GM21360 (cell line): ENCODE data around the gene TRIM51G.
"Not testable (repeated sequence)": the region's sequence is repeated elsewhere in the genome, so short reads cannot be mapped to it uniquely, and the experiment has no call there.

Source experiments
- ATAC-seq: cut with Tn5 transposase; IDR thresholded peaks from one replicate; pipeline ENCODE4 v1.9.1; 2021; ENCODE audit warnings: mild to moderate bottlenecking, moderate library complexity; ENCODE audit not compliant: unreplicated experiment

Gene TRIM51G

GRCh38 chr11:48983785-48984184 is at the start of gene TRIM51G:
TRIM51G (minus strand) TSS chr11:48983885; CDS start chr11:48981695, 2,190 bp downstream.
- ATAC-seq: not testable (repeated sequence)

GRCh38 chr11:49028523-49028922 is 44.8 kb upstream of the TRIM51G start, which contains the start of gene TRIM49B:
TRIM49B (plus strand) TSS chr11:49028823; CDS start chr11:49031600, 2,777 bp downstream.
- ATAC-seq: not testable (repeated sequence)

- ATAC-seq: not testable (repeated sequence)
Measured at GRCh38 chr11:48968592-48968991, 15.1 kb downstream of the TRIM51G start.

GRCh38 chr11:48955315-48956049 is 28.2 kb downstream of the TRIM51G start:
- not testable (repeated sequence) for ATAC-seq

GRCh38 chr11:48945796-48946195 is 37.9 kb downstream of the TRIM51G start:
- ATAC-seq: not testable (repeated sequence)
